Glutamatergic neuron (in vitro differentiated cells): ENCODE data around the gene CCHCR1. TPM values are rescaled to one million over a fixed set of nuclear protein-coding genes. Genes with fewer than 3 reads are reported as not detected.
"Not testable (repeated sequence)": the region's sequence is repeated elsewhere in the genome, so short reads cannot be mapped to it uniquely, and the experiment has no call there.

ENCODE experiments used
- DNase-seq: peaks from one replicate; pipeline ENCODE4 v3.0.0; 2022
- H3K27ac Mint-ChIP-seq: one replicate; pipeline ENCODE4 v1.8.0; 2020; ENCODE audit warnings: mild to moderate bottlenecking, mixed read lengths, inconsistent platforms; ENCODE audit not compliant: unreplicated experiment
- H3K27me3 Mint-ChIP-seq: one replicate; pipeline ENCODE4 v1.8.0; 2020; ENCODE audit warnings: mild to moderate bottlenecking, moderate library complexity, mixed read lengths, inconsistent platforms; ENCODE audit not compliant: unreplicated experiment
- H3K36me3 Mint-ChIP-seq: one replicate; pipeline ENCODE4 v1.8.0; 2020; ENCODE audit warnings: mild to moderate bottlenecking, mixed read lengths, inconsistent platforms; ENCODE audit not compliant: unreplicated experiment
- H3K4me1 Mint-ChIP-seq: one replicate; pipeline ENCODE4 v1.8.0; 2020; ENCODE audit warnings: mild to moderate bottlenecking, low read depth, mixed read lengths, inconsistent platforms; ENCODE audit not compliant: unreplicated experiment
- H3K4me3 Mint-ChIP-seq: one replicate; pipeline ENCODE4 v1.8.0; 2020; ENCODE audit warnings: mild to moderate bottlenecking, mixed read lengths, inconsistent platforms; ENCODE audit not compliant: unreplicated experiment
- H3K9me3 Mint-ChIP-seq: one replicate; pipeline ENCODE4 v1.8.0; 2020; ENCODE audit warnings: mild to moderate bottlenecking, moderate library complexity, mixed read lengths, inconsistent platforms; ENCODE audit not compliant: unreplicated experiment
- CTCF ChIP-seq: fragments of 200-600 bp; sonication (generic); IDR thresholded peaks from one replicate; pipeline ENCODE4 v1.5.0; 2021; ENCODE audit not compliant: partially characterized antibody, unreplicated experiment
- total RNA-seq: library from RNA; stranded (reverse); fragmentation: NEBNext Ultra II Directional; extraction: Animal tissue kit (Norgen Biotek cat#: 25700); gene quantifications from one replicate; pipeline ENCODE4 v1.2.1, GENCODE V29; 2021; ENCODE audit not compliant: unreplicated experiment

CCHCR1 gene
- total RNA-seq, 1 donor from 2014 or later: 28.7 TPM

GRCh38 chr6:31202259-31203166 lies 44.9 kb upstream of the CCHCR1 start:
- H3K4me1 Mint-ChIP-seq: no peaks in the 10 kb centered on the region
- no peaks in the 10 kb centered on the region for H3K27me3 Mint-ChIP-seq
- TF ChIP-seq CTCF: no peak
- H3K27ac Mint-ChIP-seq: no peak overlapping the region
- no peaks in the 10 kb centered on the region for H3K9me3 Mint-ChIP-seq
- DNase-seq: no peak
- H3K4me3 Mint-ChIP-seq: no peak overlapping the region
- H3K36me3 Mint-ChIP-seq: no peaks in the 10 kb centered on the region

- H3K27me3 Mint-ChIP-seq, H3K27ac Mint-ChIP-seq, H3K36me3 Mint-ChIP-seq, H3K9me3 Mint-ChIP-seq, DNase-seq, H3K4me1 Mint-ChIP-seq: not testable (repeated sequence)
- H3K4me3 Mint-ChIP-seq: peak overlapping the region; percentile 49
Measured at GRCh38 chr6:31199105-31199452, 41.5 kb upstream of the CCHCR1 start.

- DNase-seq: peak; percentile 70
- no peak for TF ChIP-seq CTCF
- Mint-ChIP-seq H3K27ac (peak overlapping the region; percentile 45), H3K4me3 (peak overlapping the region; percentile 83), H3K36me3 (peaks cover 5% of the 10 kb centered on the region), H3K27me3 (peaks cover 7% of the 10 kb centered on the region), H3K9me3 (peaks cover 1% of the 10 kb centered on the region), H3K4me1 (no peaks in the 10 kb centered on the region)
Measured at GRCh38 chr6:31197559-31198305, 40.1 kb upstream of the CCHCR1 start.

GRCh38 chr6:31196251-31197022 lies 38.8 kb upstream of the CCHCR1 start:
- Mint-ChIP-seq H3K27ac (peak overlapping the region; percentile 74), H3K4me3 (peak overlapping the region; percentile 83)
- not testable (repeated sequence) for H3K27me3 Mint-ChIP-seq, H3K4me1 Mint-ChIP-seq, H3K9me3 Mint-ChIP-seq, DNase-seq, H3K36me3 Mint-ChIP-seq

DNA sequence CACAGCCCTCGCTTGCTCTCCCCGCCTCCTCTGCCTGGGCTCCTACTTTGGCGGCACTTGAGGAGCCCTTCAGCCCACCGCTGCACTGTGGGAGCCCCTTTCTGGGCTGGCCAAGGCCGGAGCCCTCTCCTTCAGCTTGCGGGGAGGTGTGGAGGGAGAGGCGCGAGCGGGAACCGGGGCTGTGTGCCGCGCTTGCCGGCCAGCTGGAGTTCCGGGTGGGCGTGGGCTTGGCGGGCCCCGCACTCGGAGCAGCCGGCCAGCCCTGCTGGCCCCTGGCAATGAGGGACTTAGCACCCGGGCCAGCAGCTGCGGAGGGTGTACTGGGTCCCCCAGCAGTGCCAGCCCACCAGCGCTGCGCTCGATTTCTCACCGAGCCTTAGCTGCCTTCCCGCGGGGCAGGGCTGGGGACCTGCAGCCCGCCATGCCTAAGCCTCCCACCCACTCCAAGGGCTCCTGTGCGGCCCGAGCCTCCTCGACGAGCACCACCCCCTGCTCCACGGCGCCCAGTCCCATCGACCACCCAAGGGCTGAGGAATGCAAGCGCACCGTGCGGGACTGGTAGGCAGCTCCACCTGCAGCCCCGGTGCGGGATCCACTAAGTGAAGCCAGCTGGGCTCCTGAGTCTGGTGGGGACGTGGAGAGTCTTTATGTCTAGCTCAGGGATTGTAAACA lies 37.8 kb upstream of the CCHCR1 start:
- H3K9me3 Mint-ChIP-seq, DNase-seq, H3K4me3 Mint-ChIP-seq, H3K27ac Mint-ChIP-seq, H3K4me1 Mint-ChIP-seq, H3K27me3 Mint-ChIP-seq, H3K36me3 Mint-ChIP-seq: not testable (repeated sequence)
